Fibroblast of the aortic adventitia (primary cell): ENCODE results near the gene LAPTM5. TPM values are rescaled to one million over a fixed set of nuclear protein-coding genes. Genes with fewer than 3 reads are reported as not detected.
"Not testable (repeated sequence)": the region's sequence is repeated elsewhere in the genome, so short reads cannot be mapped to it uniquely, and the experiment has no call there.

Experiments used
- DNase-seq: peaks from one replicate; pipeline ENCODE4 v3.0.0-alpha.2; 2010; ENCODE audit warnings: low read depth
- H3K4me3 ChIP-seq: 2 replicates; pipeline ENCODE4 v1.5.1; 2011; ENCODE audit warnings: low read depth, mild to moderate bottlenecking, control low read depth, low read length, moderate library complexity
- CTCF ChIP-seq: IDR thresholded peaks from 2 replicates; pipeline ENCODE4 v1.5.1; 2011; ENCODE audit warnings: mild to moderate bottlenecking, low read length, control low read depth, inconsistent platforms; ENCODE audit not compliant: insufficient read depth
- total RNA-seq: library from RNA; depleted of rRNA; stranded (reverse); fragments of >200 nt; gene quantifications from 2 replicates; pipeline ENCODE4 v1.2.3, GENCODE V29; 2012; ENCODE audit warnings: low replicate concordance

Gene LAPTM5
- total RNA-seq, 1 donor, result 0.18 TPM

GRCh38 chr1:30689901-30690645 lies 67.5 kb downstream of the LAPTM5 start:
- no peak overlapping the region for H3K4me3 ChIP-seq
- TF ChIP-seq CTCF, result no peak
- DNase-seq, result no peak

DNA sequence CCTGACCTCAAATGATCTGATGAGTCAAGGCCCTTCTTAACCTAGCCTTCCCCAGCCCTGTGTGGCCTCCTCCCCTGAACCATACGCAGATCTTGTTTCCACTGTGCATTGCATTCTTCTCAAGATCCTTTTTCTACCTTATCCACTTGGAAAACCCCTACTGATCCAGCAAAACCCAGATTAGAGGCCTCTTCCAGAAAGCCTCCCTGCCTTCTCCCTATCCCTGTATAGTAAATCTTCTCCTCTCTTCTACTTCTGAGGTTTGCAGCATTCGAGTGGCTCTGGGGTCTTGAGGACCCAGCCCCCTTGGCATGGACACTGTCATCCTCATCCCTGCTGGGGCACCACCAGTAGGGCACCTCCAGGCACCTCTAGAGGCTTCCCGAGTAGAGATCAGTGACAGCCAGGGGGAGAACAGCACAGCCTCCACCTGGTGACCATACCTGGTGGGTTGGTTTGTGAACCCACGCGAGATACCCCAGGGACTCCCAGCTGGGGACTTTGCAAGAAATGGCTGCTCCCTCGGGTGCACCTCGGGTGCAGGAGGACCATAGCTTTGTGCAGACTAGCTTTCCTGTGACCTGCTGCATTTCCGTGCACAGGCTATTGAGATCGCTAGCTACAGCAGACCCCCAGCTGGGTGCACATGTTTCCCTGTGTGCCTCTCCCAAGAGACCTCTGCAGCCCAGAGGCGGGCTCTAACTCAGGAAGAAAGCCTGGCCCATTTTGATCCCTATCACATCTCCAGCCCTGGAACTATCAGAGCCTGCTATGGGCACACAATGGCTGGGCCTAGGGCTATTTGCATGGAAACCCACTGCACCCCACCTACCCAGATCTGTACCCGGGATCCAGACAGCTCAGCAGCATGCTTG lies 68.4 kb downstream of the LAPTM5 start:
- no peak overlapping the region for H3K4me3 ChIP-seq
- TF ChIP-seq CTCF, result no peak
- DNase-seq, result no peak

DNA sequence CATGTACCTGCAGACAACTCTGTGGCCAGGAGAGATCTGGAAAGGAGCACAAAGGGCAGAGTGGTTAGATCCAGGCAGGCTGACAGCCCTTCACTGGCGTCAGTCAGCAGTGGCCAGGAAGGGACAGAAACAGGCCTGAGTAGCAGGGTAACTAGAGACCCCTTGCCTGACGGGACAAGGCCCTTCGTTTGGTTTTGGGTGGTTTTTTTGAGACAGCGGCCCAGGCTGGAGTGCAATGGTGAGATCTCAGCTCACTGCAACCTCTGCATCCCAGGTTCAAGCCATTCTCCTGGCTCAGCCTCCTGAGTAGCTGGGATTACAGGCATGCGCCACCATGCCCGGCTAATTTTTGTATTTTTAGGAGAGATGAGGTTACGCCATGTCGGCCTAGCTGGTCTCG lies 69.1 kb downstream of the LAPTM5 start:
- not testable (repeated sequence) for H3K4me3 ChIP-seq, DNase-seq

DNA sequence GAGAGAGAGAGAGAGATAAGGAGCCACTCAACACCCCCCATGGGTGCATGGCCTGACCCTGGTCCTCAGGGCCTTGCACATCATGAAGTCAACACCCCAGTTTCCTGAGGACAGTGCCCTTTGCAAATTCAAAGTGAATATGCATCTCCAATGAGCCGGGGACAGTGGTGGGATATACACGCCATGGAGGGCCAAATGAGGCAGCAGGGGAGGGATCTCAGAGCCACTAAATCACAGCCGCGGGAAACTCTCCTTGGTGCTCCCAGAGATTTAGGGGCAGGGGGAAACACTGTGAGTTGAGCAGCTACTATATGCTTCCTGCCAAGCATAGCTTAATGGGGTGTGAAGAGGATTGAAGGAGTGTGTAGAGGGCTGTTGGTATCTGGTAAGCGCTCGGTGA lies 69.7 kb downstream of the LAPTM5 start:
- H3K4me3 ChIP-seq, result no peak overlapping the region
- no peak for DNase-seq
- no peak for TF ChIP-seq CTCF

DNA sequence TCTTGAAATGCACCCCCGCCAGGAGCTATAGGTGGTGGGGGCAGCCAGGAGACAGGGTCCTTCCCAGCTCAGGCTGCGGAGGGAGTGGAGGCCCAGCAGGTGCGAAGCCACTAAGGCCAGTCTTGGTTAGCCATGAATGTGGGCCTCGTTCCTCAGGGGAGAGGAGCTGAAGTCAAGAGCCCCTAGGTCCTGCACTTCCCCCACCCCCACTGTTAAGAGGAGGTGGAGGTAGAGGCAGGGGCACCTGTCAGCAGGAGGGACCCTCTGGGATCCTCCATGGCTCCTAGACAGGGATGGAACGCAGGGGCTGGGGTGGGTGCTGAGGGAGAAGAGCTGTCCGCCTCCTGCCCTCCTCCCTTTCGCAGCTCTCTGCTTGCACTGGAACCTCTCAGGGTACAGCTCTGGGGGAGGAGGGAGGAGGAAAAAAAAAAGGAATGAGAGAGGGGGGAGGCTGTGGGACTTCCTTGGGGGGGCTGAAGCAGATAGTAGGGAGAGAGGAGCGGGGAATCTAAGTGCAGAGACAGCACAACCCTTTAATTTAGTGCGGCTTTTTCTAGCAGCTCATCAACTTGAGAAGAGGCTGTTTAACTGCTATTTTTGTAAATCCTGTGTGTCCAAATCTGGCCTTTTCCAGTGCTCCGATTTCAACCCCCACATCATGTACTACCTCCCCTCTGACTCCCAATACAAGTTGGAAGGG lies 71.2 kb downstream of the LAPTM5 start:
- no peak for DNase-seq
- no peak for TF ChIP-seq CTCF
- H3K4me3 ChIP-seq, result no peak overlapping the region

GRCh38 chr1:30685796-30686165 lies 71.8 kb downstream of the LAPTM5 start:
- no peak for TF ChIP-seq CTCF
- no peak for DNase-seq
- no peak overlapping the region for H3K4me3 ChIP-seq
